K562 (cell line): ENCODE data around the gene GGT5.

Experiments
- ARHGAP35 ChIP-seq: fragments of 450-650 bp; IDR thresholded peaks from 2 replicates; pipeline ENCODE4 v1.6.1; 2018; ENCODE audit not compliant: partially characterized antibody
- CTCF ChIP-seq, 3 experiments: IDR thresholded peaks in 2 of 3; conservative IDR thresholded peaks in 1 of 3; 2 replicates each; pipeline ENCODE4 v1.5.1; 2011 to 2012; ENCODE audit warnings: low read length in 3 of 3, mild to moderate bottlenecking in 3 of 3, control low read depth in 2 of 3, improper control_type of control experiment in 1 of 3, inconsistent platforms in 1 of 3, low read depth in 1 of 3, mixed read lengths in 1 of 3, moderate library complexity in 1 of 3; ENCODE audit not compliant: insufficient read depth in 2 of 3
- DNMT1 ChIP-seq: fragments of 450-650 bp; IDR thresholded peaks from 2 replicates; pipeline ENCODE4 v1.6.1; 2016; ENCODE audit warnings: antibody characterized with exemption, mild to moderate bottlenecking
- E2F1 ChIP-seq: sonication (generic); formaldehyde crosslinking; IDR thresholded peaks from 2 replicates; pipeline ENCODE4 v1.8.1; 2023; ENCODE audit warnings: mild to moderate bottlenecking, missing genetic modification reagents, moderate library complexity
- HLTF ChIP-seq: fragments of 450-650 bp; IDR thresholded peaks from 2 replicates; pipeline ENCODE4 v1.6.1; 2016
- POLR2AphosphoS5 ChIP-seq: IDR thresholded peaks from 2 replicates; pipeline ENCODE4 v1.6.1; 2011; ENCODE audit warnings: mild to moderate bottlenecking, low read depth, low read length, moderate library complexity; ENCODE audit not compliant: control insufficient read depth, insufficient read depth
- XRCC5 ChIP-seq: fragments of 200-400 bp; formaldehyde crosslinking; IDR thresholded peaks from 2 replicates; pipeline ENCODE4 v1.6.1; 2017; ENCODE audit warnings: low read depth, mild to moderate bottlenecking, low read length
- ZNF644 ChIP-seq: fragments of 200-800 bp; sonication (Bioruptor generic); IDR thresholded peaks from 2 replicates; pipeline ENCODE4 v1.6.1; 2016; ENCODE audit warnings: low read depth, missing genetic modification characterization, missing compliant biosample characterization
- ZNF76 ChIP-seq: fragments of 250-450 bp; sonication (Bioruptor Pico); IDR thresholded peaks from 2 replicates; pipeline ENCODE4 v1.4.0; 2020; ENCODE audit warnings: mild to moderate bottlenecking, moderate library complexity, borderline replicate concordance

- TF ChIP-seq XRCC5: no peak
- TF ChIP-seq POLR2AphosphoS5: no peak
- TF ChIP-seq DNMT1: no peak
- TF ChIP-seq CTCF (IDR thresholded peaks at IDR 0.05 in 2 of 3, conservative IDR thresholded peaks at IDR 0.05 in 1 of 3; ENCODE audit: insufficient read depth in 2 of 3, low read depth in 1 of 3, low read length in 3 of 3): no peak
- no peak for TF ChIP-seq ZNF76 (CRISPR knock-in tag)
- TF ChIP-seq ARHGAP35: no peak
- no peak for TF ChIP-seq E2F1 (CRISPR knock-in tag)
- no peak for TF ChIP-seq ZNF644
- TF ChIP-seq HLTF: no peak
Observed at GRCh38 chr22:24233235-24233634, 11.6 kb downstream of the GGT5 start.
